Loucy (cell line): ENCODE data around the gene LRSAM1.

Source experiments
- EZH2phosphoT487 ChIP-seq: fragments of 200-600 bp; IDR thresholded peaks from 2 replicates; pipeline ENCODE4 v1.6.1; 2018; ENCODE audit warnings: antibody characterized with exemption, mild to moderate bottlenecking, moderate library complexity, borderline replicate concordance
- TF ChIP-seq, protein P1 (sequence below): fragments of 200-600 bp; sonication (generic); conservative IDR thresholded peaks from 2 replicates; pipeline ENCODE4 v1.5.1; 2014; ENCODE audit warnings: mild to moderate bottlenecking, antibody characterized with exemption, low read length

DNA sequence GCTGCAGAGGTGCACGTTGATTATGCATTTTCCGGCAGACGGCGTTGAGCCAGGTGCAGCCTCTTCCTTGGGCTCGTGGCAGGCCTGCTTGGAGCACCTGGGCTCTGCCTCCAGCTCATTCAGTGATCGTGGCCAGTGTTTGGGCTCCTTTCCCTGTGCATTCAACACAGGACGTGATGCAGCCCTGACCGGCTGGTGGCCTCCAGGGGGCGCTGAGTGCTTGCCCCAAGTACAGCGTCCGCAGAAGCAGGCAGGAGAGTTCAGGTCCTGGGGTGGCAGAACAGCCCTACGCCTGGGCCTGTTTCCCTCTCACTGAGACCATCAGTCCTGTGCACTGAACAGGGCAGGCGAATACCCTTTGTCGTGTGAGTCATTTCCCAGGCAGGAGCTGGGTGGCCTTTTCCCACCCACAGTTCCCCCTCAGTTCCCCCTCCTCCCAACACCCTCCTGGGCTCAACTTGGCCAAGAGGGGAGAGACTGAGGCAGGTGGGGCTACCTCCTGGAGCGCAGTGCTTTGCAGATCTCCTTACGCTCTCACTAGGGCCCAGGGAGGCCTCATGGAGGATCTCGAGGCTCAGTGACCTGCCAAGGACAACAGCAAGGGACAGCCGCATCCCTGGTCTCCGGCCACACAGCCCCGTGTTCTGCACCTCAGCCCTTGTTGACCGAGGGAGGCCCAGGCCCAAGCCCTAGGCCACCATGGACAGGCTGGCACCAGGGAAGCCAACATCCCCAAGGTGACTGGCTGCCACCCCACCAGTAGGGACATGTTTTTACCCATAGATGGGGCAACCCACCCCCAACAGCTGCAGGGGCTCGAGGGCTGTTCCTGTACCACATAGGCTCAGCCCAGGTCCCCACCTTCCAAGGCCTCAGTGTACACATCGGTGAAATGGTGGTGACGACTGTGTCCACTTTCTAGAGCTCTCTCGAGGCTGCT lies 52.9 kb downstream of the LRSAM1 start:
- TF ChIP-seq, protein P1, sequence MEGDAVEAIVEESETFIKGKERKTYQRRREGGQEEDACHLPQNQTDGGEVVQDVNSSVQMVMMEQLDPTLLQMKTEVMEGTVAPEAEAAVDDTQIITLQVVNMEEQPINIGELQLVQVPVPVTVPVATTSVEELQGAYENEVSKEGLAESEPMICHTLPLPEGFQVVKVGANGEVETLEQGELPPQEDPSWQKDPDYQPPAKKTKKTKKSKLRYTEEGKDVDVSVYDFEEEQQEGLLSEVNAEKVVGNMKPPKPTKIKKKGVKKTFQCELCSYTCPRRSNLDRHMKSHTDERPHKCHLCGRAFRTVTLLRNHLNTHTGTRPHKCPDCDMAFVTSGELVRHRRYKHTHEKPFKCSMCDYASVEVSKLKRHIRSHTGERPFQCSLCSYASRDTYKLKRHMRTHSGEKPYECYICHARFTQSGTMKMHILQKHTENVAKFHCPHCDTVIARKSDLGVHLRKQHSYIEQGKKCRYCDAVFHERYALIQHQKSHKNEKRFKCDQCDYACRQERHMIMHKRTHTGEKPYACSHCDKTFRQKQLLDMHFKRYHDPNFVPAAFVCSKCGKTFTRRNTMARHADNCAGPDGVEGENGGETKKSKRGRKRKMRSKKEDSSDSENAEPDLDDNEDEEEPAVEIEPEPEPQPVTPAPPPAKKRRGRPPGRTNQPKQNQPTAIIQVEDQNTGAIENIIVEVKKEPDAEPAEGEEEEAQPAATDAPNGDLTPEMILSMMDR, result peak; percentile 87
- no peak for TF ChIP-seq EZH2phosphoT487
